Stimulated activated CD4-positive, alpha-beta T cell treated with anti-CD3 and anti-CD28 coated beads, Interleukin-4, amount 100 ng/mL, for 48 hours (primary cell): ENCODE results near the gene LGSN.
"Not testable (repeated sequence)": the region's sequence is repeated elsewhere in the genome, so short reads cannot be mapped to it uniquely, and the experiment has no call there.

ENCODE experiments used
- DNase-seq, 2 donors: peaks; one replicate each; pipeline ENCODE4 v3.0.0-alpha.2; 2020; ENCODE audit warnings: low read depth in 2 of 2

LGSN gene

DNA sequence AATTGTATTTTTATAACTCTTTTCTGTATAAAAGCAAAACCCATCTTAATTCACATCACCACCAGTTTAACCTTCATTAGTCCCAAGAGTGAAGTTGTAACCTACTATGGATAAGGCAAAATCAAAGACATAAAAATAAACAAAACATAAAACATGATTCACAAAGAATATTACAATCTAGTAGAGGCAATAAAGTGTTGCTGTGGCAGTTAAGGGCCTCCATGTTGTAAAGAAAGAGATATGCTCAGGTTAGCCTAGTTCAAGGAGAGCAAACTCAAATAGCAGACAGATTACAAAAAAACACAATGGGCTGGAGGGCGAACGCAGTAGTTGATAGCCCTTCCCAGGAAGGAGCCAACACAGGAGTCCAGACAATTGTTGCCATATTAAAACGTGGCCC lies 13.4 kb downstream of the LGSN start:
- no peak for DNase-seq

DNA sequence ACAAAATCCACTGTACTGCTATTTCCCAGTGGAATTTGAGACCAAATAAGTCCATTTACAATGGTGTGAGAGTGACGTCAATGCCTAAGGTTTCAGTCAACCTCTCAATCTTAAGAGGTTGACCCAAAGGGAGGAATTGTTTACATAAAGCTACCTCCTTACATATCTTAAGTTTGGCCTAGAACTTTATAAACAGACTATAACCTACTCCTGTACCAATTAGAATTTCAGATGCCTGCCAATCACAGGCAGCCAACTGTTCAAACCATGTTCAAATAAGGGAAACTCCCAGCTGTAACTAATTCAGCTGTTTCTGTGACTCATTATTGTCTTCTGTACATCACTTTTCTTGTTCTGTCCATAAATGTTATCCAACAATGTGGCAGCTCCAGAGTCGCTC lies 14.5 kb downstream of the LGSN start:
- DNase-seq: no peak

- no peak for DNase-seq
Measured at GRCh38 chr6:63303476-63303875, 16.3 kb downstream of the LGSN start.

GRCh38 chr6:63299667-63300066 lies 20.1 kb downstream of the LGSN start:
- no peak for DNase-seq

GRCh38 chr6:63295553-63296194 lies 24.1 kb downstream of the LGSN start:
- no peak for DNase-seq

DNA sequence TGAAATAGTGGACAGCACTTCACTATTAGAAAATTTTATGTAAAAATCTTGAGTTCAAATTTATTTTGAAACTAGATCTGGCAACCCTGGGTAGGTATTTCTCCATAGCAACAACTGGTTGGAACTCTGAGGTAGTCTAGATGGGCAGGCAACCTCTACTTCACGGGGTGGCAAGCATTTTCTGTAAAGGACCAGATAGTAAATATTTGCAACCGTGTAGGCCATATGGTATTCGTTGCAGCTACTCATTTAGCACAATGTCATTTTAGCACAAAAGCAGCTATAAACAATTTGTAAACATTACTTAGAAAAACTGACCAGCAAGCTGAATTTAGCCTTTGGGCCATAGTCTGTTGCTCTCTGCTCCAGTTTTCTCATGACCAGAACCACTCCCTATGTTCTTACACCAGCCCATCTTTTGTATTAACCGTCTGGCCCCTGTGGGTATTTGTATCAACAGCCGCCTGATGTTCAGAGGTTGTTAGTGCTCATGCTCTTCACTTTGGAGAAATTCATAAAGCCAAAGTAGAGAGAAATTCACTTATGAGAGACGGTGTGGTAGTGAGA lies 29.2 kb downstream of the LGSN start:
- DNase-seq: no peak

DNA sequence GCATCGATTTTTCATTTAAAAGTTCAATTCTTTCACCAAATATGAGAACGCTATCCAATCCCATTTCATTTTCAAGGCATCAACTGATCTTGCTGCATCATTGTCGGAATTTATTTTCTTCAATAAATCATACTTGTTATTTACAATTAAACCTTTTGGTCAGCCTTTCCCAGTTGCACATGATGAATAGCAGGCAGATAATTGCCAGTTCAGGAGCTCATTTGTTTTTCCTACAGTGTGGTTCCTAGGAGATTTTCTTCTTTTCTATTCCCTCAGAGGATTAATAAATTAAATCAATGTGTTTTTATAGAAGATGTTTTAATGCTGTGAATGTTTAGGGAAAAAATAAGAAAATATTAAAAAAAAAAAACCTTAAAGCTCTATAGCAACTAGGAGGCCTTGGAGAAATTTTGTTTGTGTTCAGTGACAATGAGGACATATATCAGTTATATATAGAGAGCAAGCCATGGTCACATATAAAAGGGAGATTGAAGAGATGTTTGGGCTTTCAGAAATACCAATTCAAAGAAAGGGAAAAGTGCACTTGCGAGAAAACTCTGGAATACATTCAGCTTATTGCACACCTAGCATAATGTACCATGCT lies 30.4 kb downstream of the LGSN start:
- DNase-seq: no peak

- DNase-seq: no peak
Measured at GRCh38 chr6:63280639-63281180, 39.1 kb downstream of the LGSN start.

GRCh38 chr6:63278916-63279315 lies 40.9 kb downstream of the LGSN start:
- DNase-seq: no peak

DNA sequence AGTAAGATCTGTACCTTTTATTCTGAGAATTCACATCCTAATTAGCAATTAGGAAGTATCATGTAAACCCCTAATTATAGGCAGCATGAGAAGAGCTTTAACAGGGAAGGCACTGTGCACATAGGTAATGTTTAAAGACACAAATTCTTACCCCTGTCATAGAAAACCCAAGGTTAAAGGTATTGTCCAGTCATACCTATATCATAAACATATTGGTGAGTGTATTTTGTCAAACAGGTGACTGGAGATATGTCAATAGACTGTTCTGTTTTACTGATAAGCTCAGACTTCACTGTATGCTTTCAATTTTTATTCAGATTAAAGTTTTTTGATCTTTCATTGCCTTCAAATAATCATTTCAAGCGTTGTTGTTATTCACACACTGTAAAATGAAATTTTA lies 43.8 kb downstream of the LGSN start:
- no peak for DNase-seq

GRCh38 chr6:63274795-63275430 lies 44.9 kb downstream of the LGSN start:
- not testable (repeated sequence) for DNase-seq

DNA sequence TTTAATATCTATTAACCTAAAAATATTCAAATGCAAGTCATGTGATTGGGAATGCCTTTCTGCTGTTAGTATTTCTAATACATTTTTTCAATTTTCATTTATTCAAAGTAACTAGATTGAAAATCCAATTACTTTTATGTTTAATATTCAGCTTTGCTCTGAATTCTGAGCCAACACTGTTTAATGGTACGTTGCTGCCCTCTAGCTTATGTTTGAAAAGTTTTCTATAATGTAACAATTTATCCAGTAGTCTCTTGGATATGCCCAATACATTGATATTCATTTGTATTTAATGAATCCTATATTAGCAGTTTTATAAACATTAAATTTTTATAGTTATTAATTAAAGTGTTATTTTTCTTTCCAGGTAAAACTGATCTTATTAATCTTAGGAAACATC lies 47.4 kb downstream of the LGSN start:
- DNase-seq: no peak

- DNase-seq: no peak
Measured at GRCh38 chr6:63269470-63269869, 50.3 kb downstream of the LGSN start.

GRCh38 chr6:63268574-63268973 lies 51.2 kb downstream of the LGSN start:
- DNase-seq: no peak

DNA sequence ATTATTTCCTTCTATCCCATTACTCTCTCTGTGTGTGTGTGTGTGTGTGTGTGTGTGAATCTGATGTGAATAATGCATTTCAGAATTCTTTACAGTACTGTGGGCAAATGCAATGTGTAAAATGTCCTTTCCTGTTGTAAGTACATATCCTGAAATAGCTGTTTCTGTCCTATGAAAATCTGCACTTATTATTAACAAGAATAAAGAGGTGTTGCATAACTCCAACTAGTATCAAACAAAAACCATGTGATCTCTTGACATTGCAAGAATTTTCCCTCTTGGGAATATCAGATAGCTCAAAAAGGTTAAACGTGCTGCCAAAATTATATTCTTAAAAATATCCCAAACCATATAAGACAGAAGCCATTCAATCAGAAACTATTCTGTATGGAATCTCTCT lies 52.0 kb downstream of the LGSN start:
- no peak for DNase-seq

DNA sequence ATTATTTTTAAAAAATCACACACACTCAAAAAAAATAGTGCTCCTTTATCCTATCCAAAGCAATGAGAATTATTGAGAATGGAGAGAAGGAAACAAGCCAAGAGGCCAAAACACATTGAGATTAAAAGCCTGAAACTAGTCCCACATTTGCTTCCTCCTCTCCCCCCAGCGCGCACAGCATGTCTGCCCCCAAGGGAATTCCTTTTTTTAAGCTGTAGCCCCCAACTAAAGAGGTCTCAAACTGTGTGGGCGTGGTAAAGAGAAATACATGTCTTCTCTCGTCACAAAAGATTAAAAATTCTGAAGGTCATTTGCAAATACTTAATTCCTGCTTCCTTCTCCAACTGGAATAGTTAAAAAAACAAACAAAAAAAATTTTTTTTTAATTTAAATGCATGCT lies 52.7 kb downstream of the LGSN start:
- no peak for DNase-seq

DNA sequence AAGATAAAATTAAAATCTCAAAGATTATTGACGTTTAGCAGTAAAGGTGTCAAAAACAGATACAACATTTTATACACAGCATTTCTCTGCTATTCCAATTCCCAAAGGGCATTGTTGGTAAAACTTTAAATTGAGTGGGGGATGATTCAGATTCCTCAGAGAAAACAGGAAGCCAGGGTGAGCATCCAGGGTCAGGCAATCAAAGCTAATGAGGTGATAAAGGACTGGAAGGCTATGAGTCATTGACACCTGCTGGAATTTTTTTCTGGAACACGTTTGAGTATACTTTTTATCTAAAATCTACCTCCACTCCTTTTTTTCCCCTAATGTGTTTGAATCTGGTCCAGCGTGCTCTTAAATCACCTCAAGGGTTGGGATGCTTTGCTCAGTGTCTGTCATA lies 56.3 kb downstream of the LGSN start:
- DNase-seq: no peak

GRCh38 chr6:63261820-63262219 lies 58.0 kb downstream of the LGSN start:
- DNase-seq: no peak

DNA sequence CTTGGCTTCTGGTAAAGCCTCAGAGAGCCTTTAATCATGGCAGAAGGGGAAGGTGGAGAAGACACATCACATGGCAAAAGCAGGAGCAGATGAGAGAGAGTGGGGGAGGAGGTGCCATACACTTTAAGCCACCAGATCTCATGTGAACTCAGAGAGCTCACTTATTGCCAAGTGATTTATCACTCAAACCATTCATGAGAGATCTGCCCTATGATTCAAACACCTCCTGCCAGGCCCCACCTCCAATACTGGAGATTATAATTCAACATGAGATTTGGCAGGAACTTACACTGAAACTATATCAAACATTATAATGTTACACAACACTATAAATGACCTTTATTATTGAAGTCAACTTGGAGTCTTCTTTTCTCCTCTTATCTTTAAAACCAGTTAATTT lies 60.6 kb downstream of the LGSN start:
- no peak for DNase-seq

DNA sequence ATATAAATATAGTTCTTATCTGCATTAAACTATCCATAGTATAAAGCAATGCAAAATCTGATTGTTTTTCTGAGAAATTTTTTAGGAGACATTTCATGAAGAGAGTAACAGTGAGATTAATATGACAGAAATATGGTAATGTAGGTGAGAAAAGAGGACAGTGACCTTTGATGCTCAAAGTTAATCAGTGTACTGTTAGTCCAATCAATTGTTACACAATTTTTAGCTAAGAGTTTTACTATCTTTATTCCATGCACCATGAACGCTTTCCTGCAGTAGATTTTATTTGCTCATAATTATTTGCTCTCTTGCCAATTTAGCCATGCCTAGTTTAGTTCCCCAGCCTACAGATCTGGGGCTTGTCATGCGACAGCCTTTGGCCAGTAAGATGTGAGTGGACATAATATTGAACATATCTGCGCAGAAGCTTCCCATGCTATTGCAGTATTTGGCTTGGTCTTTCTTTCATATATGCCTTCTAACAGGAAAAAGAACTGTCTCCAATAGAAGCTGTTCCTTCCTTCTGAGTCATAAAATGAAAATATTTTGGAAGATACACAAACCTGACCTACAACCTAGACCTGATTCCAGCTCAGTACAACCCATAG lies 69.8 kb downstream of the LGSN start:
- DNase-seq: no peak

DNA sequence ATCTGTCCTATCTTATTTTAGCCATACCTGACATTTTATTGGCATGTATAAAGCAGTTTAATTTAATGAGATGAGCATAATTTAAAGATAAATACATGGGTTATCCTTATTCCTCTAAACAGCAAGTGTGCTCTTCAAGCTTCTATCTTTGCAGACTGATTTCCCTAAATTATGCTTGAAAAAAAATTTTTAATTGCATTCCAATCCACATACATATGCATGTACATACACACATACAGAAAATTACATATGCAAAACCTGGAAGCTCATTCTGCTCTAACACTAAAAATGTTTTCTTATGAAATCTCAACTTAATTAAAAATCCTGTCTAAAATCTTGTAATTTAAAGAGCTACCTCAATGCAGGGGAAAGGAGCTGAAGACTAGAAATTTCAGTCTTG lies 73.2 kb downstream of the LGSN start:
- no peak for DNase-seq

- no peak for DNase-seq
Measured at GRCh38 chr6:63245909-63246308, 73.9 kb downstream of the LGSN start.

DNA sequence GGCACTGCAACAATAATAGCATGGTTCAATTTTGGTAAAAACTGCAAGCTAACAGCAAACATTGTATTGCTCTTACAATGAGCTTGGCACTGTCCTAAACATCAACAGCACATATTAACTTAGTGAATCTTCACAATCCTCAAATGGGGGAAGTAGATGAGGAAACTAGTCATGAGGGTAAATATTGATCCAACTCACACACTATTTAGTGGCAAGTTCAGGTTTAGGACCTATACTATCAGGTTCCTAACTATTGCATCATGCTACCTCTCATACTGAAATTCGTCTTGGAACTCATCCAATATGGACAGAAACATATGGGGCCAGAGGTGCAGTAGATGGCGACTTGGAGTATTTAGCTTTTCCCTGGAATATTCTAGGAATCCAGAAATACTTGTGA lies 74.4 kb downstream of the LGSN start:
- DNase-seq: no peak
